ENCODE measurements around the gene LYAR.

GRCh38 chr4:4271912-4272311 is 18.0 kb downstream of the LYAR start:
- TF ChIP-seq BRD4 (CRISPR knock-in tag; IDR thresholded peaks at IDR 0.05), result no peak
- no peak for TF ChIP-seq PRDM10 (CRISPR knock-in tag; IDR thresholded peaks at IDR 0.05; ENCODE audit: low read depth)
- no peak for TF ChIP-seq RAD21 (CRISPR knock-in tag; IDR thresholded peaks at IDR 0.05)
- TF ChIP-seq CTCF (CRISPR knock-in tag; IDR thresholded peaks at IDR 0.05), result peak; percentile 37
- TF ChIP-seq TEAD2 (CRISPR knock-in tag; IDR thresholded peaks at IDR 0.05), result no peak
- TF ChIP-seq ZNF839 (CRISPR knock-in tag; IDR thresholded peaks at IDR 0.05; ENCODE audit: borderline replicate concordance), result no peak
- no peak for TF ChIP-seq RBFOX2 (IDR thresholded peaks at IDR 0.05; ENCODE audit: low read depth, low read length)
- no peak for TF ChIP-seq YY1 (IDR thresholded peaks at IDR 0.05; ENCODE audit: insufficient read depth, insufficient replicate concordance, low read depth, low read length)

Data from HepG2 (cell line).